Stimulated activated CD4-positive, alpha-beta T cell treated with anti-CD3 and anti-CD28 coated beads, TNF-alpha, amount 100 ng/mL, for 1 hour (primary cell): ENCODE results near the gene SLC17A3.

ENCODE experiments used
- DNase-seq, 3 donors: peaks; one replicate each; pipeline ENCODE4 v3.0.0-alpha.2; 2020; ENCODE audit warnings: low read depth in 3 of 3, low spot score in 1 of 3

SLC17A3 gene

GRCh38 chr6:25892877-25893276 lies 18.8 kb upstream of the SLC17A3 start:
- DNase-seq, result no peak

- no peak for DNase-seq
Measured at GRCh38 chr6:25889877-25890853, 16.1 kb upstream of the SLC17A3 start.

DNA sequence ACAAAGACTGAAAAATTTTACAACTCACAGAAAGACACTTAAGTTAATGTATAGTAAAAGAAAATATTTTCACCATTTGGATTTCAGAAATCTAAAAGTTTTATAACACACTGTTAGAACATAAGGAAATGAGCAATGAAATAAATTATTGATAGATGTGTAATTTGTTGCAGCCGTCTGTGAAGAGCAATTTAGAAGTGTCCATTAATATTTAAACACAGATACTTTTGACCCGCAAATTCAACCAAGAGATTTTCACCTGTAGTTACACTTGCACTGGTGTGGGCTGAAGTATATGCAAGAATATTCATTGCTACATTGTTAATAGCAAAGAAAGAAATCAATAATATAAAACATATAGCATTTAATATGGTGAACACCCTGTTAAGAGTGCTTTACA lies 14.6 kb upstream of the SLC17A3 start:
- DNase-seq, result no peak

GRCh38 chr6:25886066-25886465 lies 12.0 kb upstream of the SLC17A3 start:
- DNase-seq, result no peak

DNA sequence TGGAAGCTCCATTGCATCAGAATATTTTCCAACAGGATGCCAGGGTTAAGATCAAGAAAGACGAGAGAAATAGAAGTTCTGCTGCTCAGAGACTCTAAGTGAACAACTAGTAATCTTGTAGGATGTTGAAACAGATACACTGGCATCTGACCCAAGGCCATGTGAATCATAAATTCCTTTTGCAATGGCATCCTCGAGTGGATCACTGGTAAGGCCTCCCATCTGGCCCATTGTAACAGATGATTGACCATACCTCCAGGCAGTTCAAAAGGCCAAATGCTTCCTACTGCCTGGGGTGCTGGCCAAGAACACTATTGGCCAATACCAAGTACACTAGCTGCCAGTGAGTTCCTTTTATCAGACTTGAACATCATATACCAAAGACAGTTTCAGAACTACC lies 9.9 kb upstream of the SLC17A3 start:
- no peak for DNase-seq

- DNase-seq, result no peak
Measured at GRCh38 chr6:25883536-25883935, 9.5 kb upstream of the SLC17A3 start.

DNA sequence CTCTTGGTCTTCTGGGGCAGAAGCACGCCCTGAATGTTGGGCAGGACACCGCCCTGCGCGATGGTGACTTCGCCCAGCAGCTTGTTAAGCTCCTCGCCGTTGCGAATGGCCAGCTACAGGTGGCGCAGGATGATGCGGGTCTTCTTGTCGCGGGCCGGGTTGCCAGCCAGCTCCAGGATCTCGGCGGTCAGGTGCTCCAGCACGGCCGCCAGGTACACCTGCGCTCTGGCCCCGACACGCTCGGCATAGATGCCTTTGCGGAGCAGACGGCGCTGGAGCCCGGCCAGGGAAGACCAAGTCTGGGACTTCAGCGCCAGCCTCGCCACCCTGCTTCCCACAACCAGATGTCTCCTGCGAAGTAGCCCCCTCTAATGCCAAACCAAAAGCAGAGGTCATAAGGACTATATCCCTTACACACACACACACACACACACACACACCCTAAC lies 8.0 kb upstream of the SLC17A3 start:
- peak in 2 of 3 donors; percentile 1 to 13 for DNase-seq

- DNase-seq, result no peak
Measured at GRCh38 chr6:25880601-25881000, 6.6 kb upstream of the SLC17A3 start.

DNA sequence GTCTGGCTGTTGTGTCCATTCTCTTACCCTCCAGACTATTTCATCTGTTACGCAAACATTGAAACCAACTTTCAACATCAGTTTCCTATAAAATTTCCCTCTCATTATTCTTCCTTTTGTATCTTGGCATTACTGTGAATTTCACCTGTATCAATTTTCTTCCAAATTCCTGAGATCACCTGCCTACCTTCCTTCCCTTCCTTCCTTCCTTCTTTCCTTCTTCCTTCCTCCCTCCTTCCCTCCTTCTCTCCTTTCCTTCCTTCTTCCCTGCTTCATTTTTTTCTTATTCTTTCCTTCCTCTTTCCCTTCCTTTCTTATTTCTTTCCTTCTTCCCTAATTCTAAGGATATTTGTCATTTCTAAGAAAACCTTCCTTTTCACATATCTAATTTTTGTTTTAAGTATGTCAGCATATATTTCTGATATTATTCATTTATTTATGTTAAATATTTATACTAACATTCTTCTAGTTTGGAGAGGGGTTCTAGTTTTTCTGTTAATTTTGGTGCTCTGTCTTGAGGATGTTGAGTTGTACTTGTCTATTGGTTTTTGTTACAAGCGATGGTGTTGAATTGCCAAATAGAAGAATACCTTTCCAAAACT lies 4.8 kb upstream of the SLC17A3 start:
- DNase-seq, result no peak

DNA sequence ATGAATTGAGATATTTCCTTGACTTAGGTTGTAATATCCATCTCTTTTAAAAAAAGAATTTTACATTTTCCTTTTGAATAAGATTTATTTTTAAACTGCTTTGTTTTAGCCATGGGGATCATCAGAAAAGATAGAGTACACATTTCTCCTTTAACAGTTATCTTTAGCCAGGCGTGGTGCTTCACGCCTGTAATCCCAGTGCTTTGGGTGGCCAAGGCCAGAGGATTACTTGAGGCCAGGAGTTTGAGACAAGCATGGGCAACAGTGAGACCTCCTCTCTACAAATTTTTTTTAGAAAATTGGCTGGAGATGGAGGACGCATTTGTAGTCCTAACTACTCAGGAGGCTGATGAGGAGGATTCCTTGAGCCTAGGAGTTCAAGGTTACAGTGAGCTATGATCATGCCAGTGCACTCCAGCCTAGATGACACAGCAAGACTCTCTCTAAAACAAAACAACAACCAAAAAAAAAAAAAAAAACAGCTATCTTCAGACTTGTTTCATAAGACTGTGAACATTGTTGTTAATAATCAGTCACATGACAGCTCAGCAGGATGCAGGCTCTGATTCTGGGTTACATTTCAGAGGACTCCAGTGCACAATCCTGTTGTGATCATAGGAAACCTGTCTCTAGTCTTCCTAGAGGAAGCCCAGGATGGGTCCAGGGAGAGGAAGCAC lies 2.0 kb upstream of the SLC17A3 start:
- DNase-seq, result no peak

DNA sequence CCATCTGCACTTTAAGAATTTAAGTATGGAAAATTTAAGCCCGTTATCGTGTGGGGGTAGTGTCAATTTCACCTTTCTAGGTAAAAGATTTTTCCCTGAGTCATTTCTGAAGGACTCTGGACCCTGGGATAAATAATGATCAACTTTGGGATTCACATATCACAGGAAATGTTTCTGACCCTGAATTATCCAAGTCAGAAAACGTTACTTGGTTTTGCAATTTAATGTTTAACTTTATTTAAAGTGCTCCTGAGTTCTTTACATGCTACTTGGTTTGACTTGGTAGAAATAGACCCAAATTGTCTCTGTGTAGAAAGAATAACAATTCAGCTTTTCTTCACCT lies 1.5 kb upstream of the SLC17A3 start:
- no peak for DNase-seq

- no peak for DNase-seq
Measured at GRCh38 chr6:25874822-25875562, 949 bp upstream of the SLC17A3 start.

DNA sequence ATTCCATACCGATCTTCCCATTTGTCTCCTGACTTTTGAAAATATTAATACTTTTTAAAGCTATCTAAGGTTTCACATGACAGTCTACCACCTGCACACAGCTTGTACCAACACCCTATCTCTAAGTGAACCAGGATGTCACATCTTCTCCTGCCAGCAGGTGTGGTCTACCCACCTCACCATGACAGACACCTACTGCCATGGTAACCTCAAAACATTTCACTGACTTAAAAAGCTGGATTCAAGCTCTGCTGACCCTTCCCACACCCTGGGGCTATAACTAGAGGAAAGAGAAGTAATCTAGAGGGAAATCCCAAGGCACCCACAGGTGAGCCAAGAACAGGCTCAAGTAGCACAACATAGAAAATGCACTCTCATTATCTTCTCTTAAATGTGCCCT lies 1.2 kb downstream of the SLC17A3 start:
- no peak for DNase-seq

DNA sequence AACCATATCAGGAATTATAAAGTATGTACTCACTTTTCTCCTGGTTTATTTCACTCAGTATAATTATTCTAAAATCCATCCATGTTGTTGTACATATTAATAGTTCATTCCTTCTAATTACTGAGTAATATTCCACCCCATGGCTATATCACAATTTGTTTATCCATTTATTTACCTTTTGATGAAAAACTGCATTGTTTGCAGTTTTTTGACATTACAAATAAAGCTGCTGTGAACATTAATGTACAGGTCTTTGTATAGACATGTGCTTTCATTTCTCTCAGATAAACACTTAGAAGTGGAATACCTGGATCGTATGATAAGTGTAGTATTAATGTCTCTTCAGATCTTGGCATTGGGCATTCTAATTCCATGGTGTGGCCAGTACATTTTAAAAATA lies 4.2 kb downstream of the SLC17A3 start:
- no peak for DNase-seq

GRCh38 chr6:25868436-25869183 lies 5.4 kb downstream of the SLC17A3 start:
- DNase-seq, result no peak

- no peak for DNase-seq
Measured at GRCh38 chr6:25866011-25866410, 8.0 kb downstream of the SLC17A3 start.

GRCh38 chr6:25863360-25863759 lies 10.7 kb downstream of the SLC17A3 start:
- DNase-seq, result no peak

DNA sequence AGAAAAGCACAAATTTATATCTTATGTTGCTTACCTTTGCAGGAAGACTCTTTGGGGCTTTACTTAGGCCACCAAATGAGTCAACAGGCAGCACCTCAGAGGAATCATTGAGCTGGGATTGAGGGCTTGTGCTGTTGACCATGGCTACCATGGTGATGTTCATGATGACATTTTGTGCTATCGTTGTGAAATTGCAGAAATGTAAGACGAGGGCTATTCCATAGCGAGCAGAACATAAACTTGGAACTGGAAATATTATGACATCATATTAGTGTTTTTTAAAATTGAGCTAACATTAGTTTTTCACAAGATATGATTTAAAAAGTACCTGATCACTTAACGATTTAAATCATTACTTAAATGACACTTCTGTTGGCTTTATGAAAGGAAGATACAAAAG lies 11.8 kb downstream of the SLC17A3 start:
- no peak for DNase-seq

DNA sequence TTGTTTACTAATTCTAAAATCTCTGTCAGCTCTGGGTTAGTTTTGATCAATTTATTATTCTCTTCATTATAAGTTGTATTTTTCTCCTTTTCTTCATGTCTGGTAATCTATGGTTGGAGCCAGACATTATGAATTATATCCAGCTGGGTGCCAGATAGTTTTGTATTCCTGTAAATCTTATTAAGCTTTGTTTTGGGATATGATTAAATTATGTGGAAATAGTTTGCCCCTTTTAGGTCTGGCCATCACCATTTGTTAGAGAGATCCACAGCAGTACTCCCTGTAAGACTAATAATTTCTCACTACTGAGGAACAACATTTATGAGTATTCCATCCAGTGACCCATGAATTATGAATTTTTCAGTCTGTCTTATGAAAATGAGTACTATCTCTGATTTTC lies 21.3 kb downstream of the SLC17A3 start:
- DNase-seq, result no peak

DNA sequence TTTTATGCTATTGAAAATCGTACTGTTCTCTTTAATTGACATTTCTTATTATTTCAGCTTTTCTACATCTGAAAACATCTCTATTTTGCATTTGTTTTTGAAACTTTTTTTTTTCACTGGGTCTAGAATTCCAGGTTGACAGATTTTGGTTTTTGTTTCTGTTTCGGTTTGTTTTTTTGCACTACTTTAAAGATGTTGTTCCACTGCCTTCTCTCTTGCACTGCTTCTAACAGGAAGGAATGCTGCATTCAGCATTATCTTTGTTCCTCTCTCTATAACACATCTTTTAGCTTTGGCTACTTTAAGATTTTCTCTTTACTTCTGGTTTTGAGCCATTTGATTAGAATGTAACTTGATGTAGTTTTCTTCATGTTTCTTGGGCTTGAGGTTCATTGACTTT lies 22.1 kb downstream of the SLC17A3 start:
- no peak for DNase-seq

GRCh38 chr6:25844518-25844917 lies 29.5 kb downstream of the SLC17A3 start:
- no peak for DNase-seq
